SK-N-SH (cell line): ENCODE measurements around the gene ATP2C1.

Experiments used
- ELF1 ChIP-seq: IDR thresholded peaks from 2 replicates; pipeline ENCODE4 v1.4.0; 2012
- EP300 ChIP-seq, 2 experiments: IDR thresholded peaks; 2 replicates each; pipeline versions ENCODE4 v1.4.0 to v1.6.1; 2012; ENCODE audit warnings: borderline replicate concordance in 1 of 2, low read depth in 1 of 2, low read length in 1 of 2
- EZH2phosphoT487 ChIP-seq: fragments of 200-600 bp; sonication (generic); IDR thresholded peaks from 2 replicates; pipeline ENCODE4 v1.6.1; 2017; ENCODE audit warnings: low read depth, mixed run types, mild to moderate bottlenecking, antibody characterized with exemption, moderate library complexity, borderline replicate concordance
- POLR2AphosphoS5 ChIP-seq: IDR thresholded peaks from 2 replicates; pipeline ENCODE4 v1.6.1; 2012; ENCODE audit warnings: low read depth, low read length
- TF ChIP-seq, protein P1 (sequence below): fragments of 200-600 bp; sonication (generic); IDR thresholded peaks from 2 replicates; pipeline ENCODE4 v1.6.1; 2017; ENCODE audit warnings: antibody characterized with exemption, mild to moderate bottlenecking, moderate library complexity

DNA sequence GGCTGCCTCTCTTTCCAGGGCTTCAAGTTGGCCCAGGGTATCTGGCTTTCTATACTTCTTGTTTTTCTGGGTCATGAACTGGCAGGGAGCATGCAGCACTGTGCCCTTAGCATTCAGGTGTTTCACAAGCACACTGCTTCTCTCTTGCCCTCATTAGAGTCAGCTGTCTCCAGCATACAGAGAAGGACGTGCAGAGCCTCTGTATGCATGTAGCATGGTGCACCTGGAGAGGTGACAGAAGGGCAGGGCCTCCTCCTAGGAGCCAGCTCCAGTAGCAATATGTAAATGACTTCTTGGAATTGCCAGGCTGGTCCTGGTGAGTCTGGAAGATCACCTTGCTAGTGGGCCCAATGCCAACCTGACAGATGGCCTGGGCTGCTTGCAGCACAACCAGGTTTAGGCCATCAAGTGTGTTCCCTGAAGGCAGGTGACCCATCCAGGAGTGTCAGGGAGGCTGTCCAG is 44.8 kb upstream of the ATP2C1 start:
- TF ChIP-seq EZH2phosphoT487 (no peak), EP300 (IDR thresholded peaks at IDR 0.05; ENCODE audit: borderline replicate concordance in 1 of 2, low read depth in 1 of 2, low read length in 1 of 2) (no peak), POLR2AphosphoS5 (no peak), ELF1 (no peak)
- TF ChIP-seq, protein P1, sequence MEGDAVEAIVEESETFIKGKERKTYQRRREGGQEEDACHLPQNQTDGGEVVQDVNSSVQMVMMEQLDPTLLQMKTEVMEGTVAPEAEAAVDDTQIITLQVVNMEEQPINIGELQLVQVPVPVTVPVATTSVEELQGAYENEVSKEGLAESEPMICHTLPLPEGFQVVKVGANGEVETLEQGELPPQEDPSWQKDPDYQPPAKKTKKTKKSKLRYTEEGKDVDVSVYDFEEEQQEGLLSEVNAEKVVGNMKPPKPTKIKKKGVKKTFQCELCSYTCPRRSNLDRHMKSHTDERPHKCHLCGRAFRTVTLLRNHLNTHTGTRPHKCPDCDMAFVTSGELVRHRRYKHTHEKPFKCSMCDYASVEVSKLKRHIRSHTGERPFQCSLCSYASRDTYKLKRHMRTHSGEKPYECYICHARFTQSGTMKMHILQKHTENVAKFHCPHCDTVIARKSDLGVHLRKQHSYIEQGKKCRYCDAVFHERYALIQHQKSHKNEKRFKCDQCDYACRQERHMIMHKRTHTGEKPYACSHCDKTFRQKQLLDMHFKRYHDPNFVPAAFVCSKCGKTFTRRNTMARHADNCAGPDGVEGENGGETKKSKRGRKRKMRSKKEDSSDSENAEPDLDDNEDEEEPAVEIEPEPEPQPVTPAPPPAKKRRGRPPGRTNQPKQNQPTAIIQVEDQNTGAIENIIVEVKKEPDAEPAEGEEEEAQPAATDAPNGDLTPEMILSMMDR: no peak
